SJCRH30 (cell line): Measurements from ENCODE around the gene MAP4K4. TPM values are rescaled to one million over a fixed set of nuclear protein-coding genes. Genes with fewer than 3 reads are reported as not detected.

ENCODE experiments used
- DNase-seq, 2 experiments: peaks; one replicate each; pipeline ENCODE4 v3.0.0-alpha.2; 2015 to 2020
- H3K27ac ChIP-seq: fragments of 250-450 bp; sonication (Bioruptor Pico); 2 replicates; pipeline ENCODE4 v1.5.1; 2020; ENCODE audit warnings: mild to moderate bottlenecking, moderate library complexity
- H3K27me3 ChIP-seq: fragments of 250-450 bp; sonication (Bioruptor Pico); 2 replicates; pipeline ENCODE4 v1.5.1; 2020; ENCODE audit warnings: mild to moderate bottlenecking, moderate library complexity
- H3K36me3 ChIP-seq: fragments of 250-450 bp; sonication (Bioruptor Pico); 2 replicates; pipeline ENCODE4 v1.5.1; 2020; ENCODE audit warnings: mild to moderate bottlenecking, moderate library complexity
- H3K4me1 ChIP-seq: fragments of 250-450 bp; sonication (Bioruptor Pico); 2 replicates; pipeline ENCODE4 v1.5.1; 2020; ENCODE audit warnings: mild to moderate bottlenecking, moderate library complexity
- H3K4me3 ChIP-seq: fragments of 250-450 bp; sonication (Bioruptor Pico); 2 replicates; pipeline ENCODE4 v1.5.1; 2020; ENCODE audit warnings: mild to moderate bottlenecking, moderate library complexity
- H3K9me3 ChIP-seq: fragments of 250-450 bp; sonication (Bioruptor Pico); replicated peaks from 2 replicates; pipeline ENCODE4 v1.5.1; 2020; ENCODE audit warnings: mild to moderate bottlenecking, moderate library complexity
- total RNA-seq: library from RNA; depleted of rRNA; stranded (reverse); fragments of >200 nt; shearing (Covaris generic); gene quantifications from 2 replicates; pipeline ENCODE4 v1.2.3, GENCODE V29; 2014; rRNA removed

The MAP4K4 gene
- 118 and 139 TPM in 2 replicates for total RNA-seq

DNA sequence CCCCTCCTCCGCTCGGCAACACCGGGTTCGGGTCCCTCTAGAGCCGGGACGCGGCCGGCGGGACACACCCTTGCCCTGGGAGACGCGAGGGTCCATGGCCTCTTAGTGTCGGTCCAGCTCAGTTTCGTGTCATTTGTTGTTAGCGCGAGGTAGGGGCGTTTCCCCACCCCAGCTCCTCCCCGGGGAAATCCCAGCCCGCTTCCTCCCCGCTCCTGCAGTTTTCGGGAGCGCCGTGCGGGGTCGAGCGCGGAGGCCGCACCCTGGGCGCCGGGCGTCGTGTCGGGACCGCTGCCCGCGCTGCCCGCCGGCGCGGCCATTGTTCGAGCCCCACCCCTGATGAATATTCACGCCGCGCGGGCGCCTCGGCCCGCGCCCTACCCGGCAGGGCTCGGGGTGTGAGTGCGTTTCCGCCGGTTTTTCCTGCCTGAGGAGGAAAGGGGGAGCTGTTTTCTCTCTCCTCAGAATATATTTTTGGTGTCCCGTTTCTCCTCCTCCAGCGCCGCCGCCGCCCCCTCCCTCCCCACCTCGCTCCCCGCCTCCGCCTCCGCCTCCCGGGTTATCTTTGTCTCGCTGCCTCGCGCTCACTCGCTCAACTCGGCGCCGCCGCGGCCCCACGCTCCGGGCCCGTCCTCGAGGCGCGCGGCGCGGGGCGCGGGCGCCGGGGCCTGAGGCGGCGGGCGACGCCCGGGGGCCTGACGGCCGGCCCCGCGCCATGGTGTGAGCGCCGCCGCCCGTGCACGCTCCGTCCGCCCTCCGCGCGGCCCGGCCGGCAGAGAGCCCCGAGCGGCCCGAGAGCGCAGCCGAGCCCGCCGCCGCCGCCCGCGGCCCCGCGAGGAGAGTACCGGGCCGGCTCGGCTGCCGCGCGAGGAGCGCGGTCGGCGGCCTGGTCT, at the start of gene MAP4K4:
TSS of gene MAP4K4 (plus strand) at position 584 of the 890 bp plus-strand sequence. CDS start 374 bp downstream, outside the sequence.
- Histone ChIP-seq H3K27me3 (no peaks in the 10 kb centered on the region), H3K4me1 (peaks cover 8% of the 10 kb centered on the region), H3K9me3 (no peaks in the 10 kb centered on the region), H3K4me3 (peak within 1 kb of the TSS; percentile 93), H3K36me3 (peaks cover 6% of the 10 kb centered on the region), H3K27ac (peak within 1 kb of the TSS; percentile 62)
- peak; percentile 83 to 85 for DNase-seq

DNA sequence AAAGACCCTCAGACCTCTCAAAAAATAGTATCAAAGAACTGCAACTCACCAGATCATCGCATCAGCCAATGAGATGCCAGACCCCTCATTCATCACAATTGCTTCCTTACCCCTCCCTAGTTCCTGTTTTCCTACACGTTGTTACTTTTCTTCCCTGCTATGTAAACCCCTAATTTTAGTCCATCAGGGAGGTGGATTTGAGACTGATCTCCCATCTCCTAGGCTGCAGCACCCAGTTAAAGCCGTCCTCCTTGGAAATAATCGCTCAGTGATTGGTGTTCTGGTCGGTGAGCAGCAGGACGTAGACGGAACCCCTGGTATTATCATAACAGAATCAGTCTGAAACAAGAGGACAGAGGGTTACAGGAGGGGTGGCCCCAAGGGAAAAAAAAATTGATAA, 44.0 kb upstream of the MAP4K4 start:
- Histone ChIP-seq H3K4me3 (no peak overlapping the region), H3K4me1 (no peaks in the 10 kb centered on the region; the same call in 1 of the 2 replicates), H3K36me3 (no peaks in the 10 kb centered on the region), H3K9me3 (no peaks in the 10 kb centered on the region), H3K27me3 (no peaks in the 10 kb centered on the region; the same call in 1 of the 2 replicates), H3K27ac (no peak overlapping the region)
- DNase-seq = no peak

DNA sequence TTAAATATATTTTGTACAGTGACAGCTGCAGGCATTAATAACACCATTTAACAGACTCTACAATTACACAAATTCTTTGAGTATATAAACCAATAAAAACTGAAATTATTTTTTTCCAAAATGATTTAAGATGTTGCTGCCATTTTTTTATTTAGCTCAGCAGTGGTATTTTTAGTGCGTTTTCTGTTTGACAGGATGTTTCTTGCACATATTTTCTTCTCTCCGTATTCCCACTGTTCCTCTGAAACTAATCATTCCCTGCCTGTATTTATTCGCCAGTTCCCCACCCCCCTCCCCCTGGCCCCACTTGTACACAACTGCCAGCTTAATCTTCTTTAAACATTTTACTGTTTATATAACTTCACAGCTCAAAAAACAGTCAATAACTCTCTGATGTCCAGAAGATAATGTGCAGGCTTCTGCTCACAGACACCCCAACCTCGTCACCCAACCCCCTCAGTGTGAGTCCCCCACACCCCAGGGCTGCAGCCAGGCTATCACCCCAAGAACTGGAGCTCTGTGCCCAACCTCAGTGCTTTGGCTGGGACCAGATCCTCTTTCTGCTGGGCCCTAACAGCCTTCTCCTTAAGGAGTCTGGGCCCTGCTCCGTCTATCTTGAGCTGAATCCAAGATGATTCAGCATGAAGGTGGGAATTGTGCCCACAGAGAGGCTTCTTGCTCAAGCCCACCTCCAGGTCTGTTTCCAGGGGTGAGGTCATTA, 41.6 kb upstream of the MAP4K4 start:
- H3K9me3 ChIP-seq = no peaks in the 10 kb centered on the region
- DNase-seq = no peak
- no peaks in the 10 kb centered on the region; the same call in 1 of the 2 replicates for H3K27me3 ChIP-seq
- H3K4me3 ChIP-seq = no peak overlapping the region
- no peaks in the 10 kb centered on the region for H3K36me3 ChIP-seq
- H3K4me1 ChIP-seq = no peaks in the 10 kb centered on the region; the same call in 1 of the 2 replicates
- no peak overlapping the region for H3K27ac ChIP-seq

DNA sequence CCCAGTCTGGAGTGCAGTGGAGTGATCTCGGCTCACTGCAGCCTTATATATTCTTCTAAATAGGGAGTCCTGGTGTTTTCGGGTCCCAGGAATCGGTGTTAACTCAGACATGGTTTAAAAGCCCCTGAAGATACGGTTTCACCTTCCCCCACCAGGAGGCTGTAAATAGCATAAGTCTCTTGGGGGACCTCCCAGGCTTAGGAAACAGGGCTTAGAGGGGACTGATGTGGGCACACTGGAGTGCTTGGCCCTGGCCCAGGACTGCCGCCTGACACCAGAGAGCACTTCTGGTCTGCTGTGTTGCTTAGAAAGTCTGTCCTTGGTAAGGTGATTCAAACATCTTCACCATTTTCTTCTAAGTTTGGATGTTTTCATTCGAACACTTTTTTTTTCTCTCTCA, 39.7 kb upstream of the MAP4K4 start:
- Histone ChIP-seq H3K4me1 (no peaks in the 10 kb centered on the region; the same call in 1 of the 2 replicates), H3K27me3 (no peaks in the 10 kb centered on the region; the same call in 1 of the 2 replicates), H3K36me3 (no peaks in the 10 kb centered on the region), H3K27ac (no peak overlapping the region), H3K4me3 (no peak overlapping the region), H3K9me3 (no peaks in the 10 kb centered on the region)
- peak; percentile 65 to 78 for DNase-seq

DNA sequence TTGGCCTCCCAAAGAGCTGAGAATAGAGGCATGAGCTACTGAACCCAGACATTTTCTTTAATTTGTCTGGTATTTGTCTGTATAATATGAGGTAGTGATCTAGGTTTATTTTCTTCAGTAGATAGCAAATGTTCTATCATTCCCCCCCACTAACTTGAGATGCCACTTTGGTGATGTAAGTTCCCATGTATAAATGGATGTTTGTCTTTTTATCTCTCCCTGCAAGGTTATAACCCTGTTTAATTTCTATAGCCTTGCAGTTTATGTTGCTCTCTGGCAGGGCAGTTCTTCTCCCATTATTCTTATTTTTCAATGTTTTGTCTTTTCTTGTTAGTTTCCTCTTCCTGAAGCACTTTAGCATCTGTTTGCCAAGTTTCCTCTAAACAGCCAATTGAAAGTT, 39.1 kb upstream of the MAP4K4 start:
- H3K27ac ChIP-seq = no peak overlapping the region
- no peaks in the 10 kb centered on the region for H3K36me3 ChIP-seq
- no peak overlapping the region for H3K4me3 ChIP-seq
- no peak for DNase-seq
- no peaks in the 10 kb centered on the region; the same call in 1 of the 2 replicates for H3K27me3 ChIP-seq
- H3K9me3 ChIP-seq = no peaks in the 10 kb centered on the region
- no peaks in the 10 kb centered on the region; the same call in 1 of the 2 replicates for H3K4me1 ChIP-seq

DNA sequence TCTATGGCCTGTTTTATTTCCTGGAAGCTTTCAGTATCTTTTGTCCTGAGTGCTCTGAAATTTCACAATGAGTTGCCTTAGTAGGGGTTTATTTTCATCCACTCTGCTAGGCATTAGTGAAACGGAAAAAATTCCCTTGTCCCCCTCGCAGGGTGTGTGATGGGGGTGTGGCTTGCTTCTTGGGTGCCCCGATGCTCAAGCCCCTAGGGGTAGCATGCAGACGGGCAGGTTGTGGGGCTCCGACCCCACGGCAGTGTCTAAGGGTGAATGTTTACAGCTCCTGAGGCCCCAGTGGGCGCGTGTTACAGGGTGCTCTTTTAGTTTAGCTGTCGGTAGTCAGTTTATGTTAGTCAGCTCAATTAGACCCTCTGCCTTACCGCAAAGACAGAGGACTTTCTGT, 32.2 kb upstream of the MAP4K4 start:
- H3K9me3 ChIP-seq = no peaks in the 10 kb centered on the region
- no peaks in the 10 kb centered on the region for H3K36me3 ChIP-seq
- H3K27me3 ChIP-seq = no peaks in the 10 kb centered on the region
- no peak overlapping the region for H3K4me3 ChIP-seq
- H3K4me1 ChIP-seq = no peaks in the 10 kb centered on the region
- no peak for DNase-seq
- no peak overlapping the region for H3K27ac ChIP-seq

DNA sequence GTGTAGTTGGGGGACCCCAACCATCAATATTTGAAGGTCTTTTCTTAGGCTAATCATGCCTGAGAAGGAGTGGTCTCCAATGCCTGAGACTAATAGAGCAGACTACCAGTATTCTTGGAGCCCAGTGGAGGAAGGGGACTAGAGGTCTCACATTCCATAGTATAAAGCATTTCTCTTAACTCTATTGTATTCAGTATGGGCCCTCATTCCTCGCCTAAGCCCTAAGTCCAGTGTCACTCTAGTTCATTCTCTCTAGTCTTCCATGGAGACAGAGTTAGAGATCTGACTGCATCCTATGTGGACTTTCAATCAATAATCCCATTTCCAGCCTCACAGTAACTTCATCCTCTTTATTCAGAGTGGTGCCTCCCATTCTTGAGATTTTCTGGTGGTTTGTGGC, 29.7 kb upstream of the MAP4K4 start:
- DNase-seq = no peak
- Histone ChIP-seq H3K36me3 (no peaks in the 10 kb centered on the region), H3K27ac (no peak overlapping the region), H3K27me3 (no peaks in the 10 kb centered on the region), H3K4me3 (no peak overlapping the region), H3K9me3 (peaks cover 8% of the 10 kb centered on the region), H3K4me1 (no peaks in the 10 kb centered on the region)

DNA sequence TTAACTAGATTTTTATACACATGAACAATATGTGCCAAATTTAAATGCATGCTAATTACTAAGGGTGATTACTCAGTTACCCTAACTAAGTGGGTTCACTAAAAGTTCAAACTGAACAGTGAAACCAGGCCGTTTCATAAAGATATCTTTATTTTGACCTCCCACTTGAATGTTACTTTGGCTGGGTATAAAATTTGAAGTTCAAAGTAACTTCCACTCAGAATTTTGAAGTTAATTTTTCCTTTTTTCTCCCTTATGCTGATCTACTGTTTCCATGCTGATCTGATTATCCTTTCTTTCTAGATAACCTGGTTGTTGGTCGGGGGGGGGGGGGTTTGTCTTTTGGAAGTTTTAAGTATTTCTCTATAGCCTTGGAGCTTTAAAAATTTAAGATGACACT, 25.5 kb upstream of the MAP4K4 start:
- no peaks in the 10 kb centered on the region for H3K4me1 ChIP-seq
- DNase-seq = no peak
- no peaks in the 10 kb centered on the region for H3K27me3 ChIP-seq
- no peak overlapping the region for H3K4me3 ChIP-seq
- peaks cover 8% of the 10 kb centered on the region for H3K9me3 ChIP-seq
- H3K36me3 ChIP-seq = no peaks in the 10 kb centered on the region
- no peak overlapping the region for H3K27ac ChIP-seq

DNA sequence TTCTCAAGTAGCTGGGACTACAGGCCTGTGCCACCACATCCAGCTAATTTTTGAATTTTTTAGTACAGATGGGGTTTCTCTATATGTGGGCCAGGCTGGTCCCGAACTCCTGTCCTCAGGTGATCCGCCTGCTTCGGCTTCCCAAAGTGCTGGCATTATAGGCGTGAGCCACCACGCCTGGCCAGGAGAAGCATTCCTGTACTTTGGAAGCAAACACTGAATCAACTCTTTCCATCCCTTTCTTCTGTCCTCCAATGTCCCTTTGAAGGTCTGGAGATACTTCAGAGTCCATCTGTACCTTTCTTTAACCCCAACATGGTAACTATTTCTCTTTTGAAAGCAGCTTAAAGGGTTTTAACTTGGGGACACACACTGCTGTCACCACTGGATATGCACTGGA, 23.6 kb upstream of the MAP4K4 start:
- no peak for DNase-seq

DNA sequence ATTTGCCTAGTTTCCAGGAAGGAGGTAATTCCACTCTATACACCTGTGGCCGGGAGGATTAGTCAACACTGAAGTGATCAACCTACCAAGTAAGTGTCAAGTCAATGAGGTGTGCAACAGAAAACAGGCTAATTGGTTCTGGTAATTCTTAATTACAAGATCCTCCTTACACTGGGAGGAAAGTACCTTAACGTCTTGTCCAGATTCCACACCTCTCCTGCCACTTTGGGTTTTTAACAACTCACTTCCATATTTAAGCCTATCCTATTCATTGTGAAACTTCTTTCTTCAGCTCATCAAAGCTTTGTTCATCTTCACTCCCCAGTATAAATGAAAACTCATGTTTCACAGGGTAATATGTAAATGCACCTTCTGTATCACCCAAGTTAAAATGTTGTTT, 22.0 kb upstream of the MAP4K4 start:
- Histone ChIP-seq H3K27me3 (no peaks in the 10 kb centered on the region), H3K4me3 (no peak overlapping the region), H3K4me1 (no peaks in the 10 kb centered on the region; the same call in 1 of the 2 replicates), H3K9me3 (peaks cover 8% of the 10 kb centered on the region), H3K27ac (no peak overlapping the region), H3K36me3 (no peaks in the 10 kb centered on the region)
- no peak for DNase-seq

More for the DNA sequence above, 23.6 kb upstream of the MAP4K4 start:
- H3K4me3 ChIP-seq = no peak overlapping the region
- H3K4me1 ChIP-seq = no peaks in the 10 kb centered on the region; the same call in 1 of the 2 replicates
- H3K36me3 ChIP-seq = no peaks in the 10 kb centered on the region
- no peaks in the 10 kb centered on the region for H3K27me3 ChIP-seq
- H3K9me3 ChIP-seq = peaks cover 8% of the 10 kb centered on the region
- no peak overlapping the region for H3K27ac ChIP-seq

DNA sequence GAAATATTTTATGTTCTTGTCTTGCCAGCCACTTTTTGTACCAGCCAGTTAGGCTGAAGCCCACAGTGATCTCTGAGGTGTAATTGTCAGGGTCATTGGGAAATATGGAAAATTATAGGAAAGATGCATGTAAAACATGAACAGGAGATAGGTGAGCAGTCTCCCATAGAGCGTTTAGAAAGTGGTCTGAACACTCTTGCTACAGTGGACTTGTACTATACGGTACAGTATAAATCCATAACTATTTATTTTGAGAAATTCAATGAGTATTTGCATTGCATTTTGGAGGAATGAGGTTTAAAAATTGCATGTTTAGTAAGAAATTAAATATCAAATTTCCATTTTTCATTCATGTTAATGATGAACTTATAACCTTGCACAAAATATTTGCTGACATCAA, 20.8 kb upstream of the MAP4K4 start:
- Histone ChIP-seq H3K4me3 (no peak overlapping the region), H3K36me3 (no peaks in the 10 kb centered on the region), H3K9me3 (peaks cover 7% of the 10 kb centered on the region), H3K27me3 (no peaks in the 10 kb centered on the region), H3K4me1 (no peaks in the 10 kb centered on the region; the same call in 1 of the 2 replicates), H3K27ac (no peak overlapping the region)
- DNase-seq = no peak

DNA sequence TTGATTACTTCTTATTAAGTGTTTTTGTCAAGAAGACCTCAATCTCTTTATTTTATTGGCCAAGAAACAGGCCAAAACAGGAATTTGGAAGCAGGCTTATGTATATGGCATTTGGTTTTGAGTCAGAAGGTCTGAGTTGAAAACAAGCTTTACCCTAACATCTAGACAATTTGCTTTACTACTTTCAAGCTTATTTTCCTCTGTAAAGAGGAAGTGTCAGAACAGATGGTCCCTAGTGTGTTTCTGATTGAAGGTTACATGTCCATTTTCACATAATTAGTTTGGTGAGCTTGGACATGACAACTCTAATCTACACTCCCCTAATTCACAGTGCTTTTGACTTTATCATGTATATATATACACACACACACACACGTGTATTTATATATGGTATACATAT, 19.8 kb upstream of the MAP4K4 start:
- Histone ChIP-seq H3K4me1 (no peaks in the 10 kb centered on the region; the same call in 1 of the 2 replicates), H3K27ac (no peak overlapping the region), H3K4me3 (no peak overlapping the region), H3K9me3 (0 out of 2 replicates have a peak, but pooled peaks cover 2% of the 10 kb centered on the region), H3K36me3 (no peaks in the 10 kb centered on the region), H3K27me3 (no peaks in the 10 kb centered on the region)
- DNase-seq = no peak

DNA sequence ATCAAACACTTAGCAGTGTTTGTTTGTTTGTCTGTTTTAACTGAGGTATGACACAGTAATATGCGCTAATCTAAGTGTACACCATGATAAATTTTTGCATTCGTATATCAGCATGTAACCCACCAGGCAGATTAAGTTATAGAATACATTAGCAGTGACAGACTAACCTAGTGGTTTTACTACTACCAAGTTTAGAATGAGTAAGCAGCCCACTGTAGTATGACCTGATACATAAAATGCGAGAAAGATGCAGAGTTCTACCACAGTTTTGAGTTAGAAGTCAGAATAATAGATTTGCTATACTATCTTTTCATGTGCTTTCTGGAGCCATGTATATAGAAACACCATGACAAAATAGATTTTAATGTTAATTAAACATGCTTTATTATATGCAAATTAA, 19.1 kb upstream of the MAP4K4 start:
- H3K27ac ChIP-seq = no peak overlapping the region
- H3K4me1 ChIP-seq = no peaks in the 10 kb centered on the region; the same call in 1 of the 2 replicates
- no peaks in the 10 kb centered on the region for H3K9me3 ChIP-seq
- H3K4me3 ChIP-seq = no peak overlapping the region
- no peaks in the 10 kb centered on the region for H3K36me3 ChIP-seq
- no peaks in the 10 kb centered on the region for H3K27me3 ChIP-seq
- no peak for DNase-seq

DNA sequence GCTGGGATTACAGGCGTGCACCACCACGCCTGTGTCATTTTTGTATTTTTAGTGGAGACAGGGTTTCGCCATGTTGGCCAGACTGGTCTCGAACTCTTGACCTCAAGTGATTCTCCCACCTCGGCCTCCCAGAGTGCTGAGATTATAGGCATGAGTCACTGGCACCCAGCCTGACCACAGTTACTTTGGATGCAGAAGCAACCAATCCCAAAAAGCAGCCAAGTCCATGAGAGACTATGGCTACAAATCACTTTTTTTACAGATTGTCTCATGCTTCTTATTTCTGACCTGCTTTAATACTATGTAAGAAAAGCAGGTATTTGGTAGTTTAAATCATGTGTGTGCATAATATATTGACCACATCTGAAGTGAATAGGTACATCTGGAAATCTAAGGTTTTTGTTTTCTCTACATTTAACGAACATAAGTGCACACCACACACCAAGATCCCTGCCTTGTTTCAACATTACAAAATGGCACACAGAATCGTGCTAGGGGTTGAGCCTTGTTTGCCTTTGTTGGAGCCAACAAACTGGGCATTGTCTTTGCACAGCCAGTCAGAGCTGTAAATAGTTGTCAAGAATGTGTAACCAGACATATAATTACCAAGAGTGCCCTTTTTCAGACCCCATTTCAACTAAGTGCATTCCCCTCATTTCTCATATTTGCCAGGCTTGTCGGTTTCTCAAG, 18.3 kb upstream of the MAP4K4 start:
- Histone ChIP-seq H3K27me3 (no peaks in the 10 kb centered on the region), H3K27ac (no peak overlapping the region), H3K4me1 (no peaks in the 10 kb centered on the region; the same call in 1 of the 2 replicates), H3K36me3 (no peaks in the 10 kb centered on the region), H3K9me3 (no peaks in the 10 kb centered on the region), H3K4me3 (no peak overlapping the region)
- no peak for DNase-seq
